Activated CD4-positive, CD25-positive, alpha-beta regulatory T cell treated with anti-CD3 and anti-CD28 coated beads, Interleukin-2, amount 50 U/mL, for 16 hours (primary cell): Measurements from ENCODE around the gene SPAG6.
"Not testable (repeated sequence)": the region's sequence is repeated elsewhere in the genome, so short reads cannot be mapped to it uniquely, and the experiment has no call there.

ENCODE experiments used
- DNase-seq: peaks from one replicate; pipeline ENCODE4 v3.0.0-alpha.2; 2020; ENCODE audit warnings: low read depth, low spot score

SPAG6 gene

DNA sequence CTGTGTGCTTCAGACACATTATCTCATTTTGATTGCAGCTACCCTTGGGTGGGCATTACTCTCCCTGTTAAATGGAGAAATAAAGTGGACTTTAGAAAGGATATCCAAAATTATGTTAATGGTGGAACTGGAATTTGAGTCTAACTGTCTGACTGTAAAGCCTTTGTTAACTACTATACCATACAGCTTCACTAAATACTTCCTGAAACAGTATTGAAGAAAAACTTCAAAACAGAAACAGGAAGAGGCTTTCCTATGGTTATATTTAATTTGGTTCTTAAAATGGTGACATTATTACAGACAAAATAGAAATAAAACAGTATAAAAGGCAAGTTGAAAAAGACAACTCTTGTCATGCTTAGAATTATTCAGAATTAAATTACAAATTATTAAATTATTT, 25.0 kb downstream of the SPAG6 start:
- no peak for DNase-seq

DNA sequence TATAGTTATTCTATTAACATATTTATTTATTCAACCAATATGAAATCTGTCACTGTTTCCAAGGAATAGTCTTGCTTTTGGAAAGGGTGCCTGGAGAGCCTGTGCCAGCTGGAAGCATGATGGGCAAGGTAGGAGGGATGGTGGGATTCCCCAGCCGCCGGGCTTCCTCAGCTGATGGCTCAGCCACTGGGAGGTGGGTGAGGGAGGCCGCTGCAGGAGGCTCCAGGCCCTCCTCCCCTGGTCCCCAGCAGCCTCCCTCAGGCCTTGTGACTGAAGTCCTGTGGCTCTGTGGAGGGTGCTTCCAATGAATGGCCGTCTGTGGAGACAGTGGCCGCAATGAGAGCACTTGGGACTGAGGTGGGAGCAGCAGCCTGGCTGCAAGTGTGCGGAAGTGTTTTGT, 27.0 kb downstream of the SPAG6 start:
- no peak for DNase-seq

DNA sequence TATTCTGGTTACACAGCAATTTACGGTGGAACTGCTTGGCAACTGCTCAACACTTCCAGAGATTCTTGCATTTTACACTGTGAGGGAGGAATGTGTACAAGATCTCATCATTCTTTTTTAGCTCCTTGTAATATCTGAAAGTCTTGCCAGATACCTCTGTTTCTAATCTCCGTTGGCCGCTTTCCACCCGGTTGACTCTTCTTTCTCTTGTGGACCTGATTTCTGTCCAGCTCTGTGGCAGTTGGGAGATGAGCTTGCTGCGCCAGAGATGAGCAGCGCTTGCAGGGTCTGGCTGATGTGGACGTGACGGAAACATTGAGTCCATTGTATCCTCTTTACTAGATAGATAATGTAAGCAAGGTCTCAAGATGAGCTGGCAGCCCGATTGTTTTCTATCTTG, 27.6 kb downstream of the SPAG6 start:
- DNase-seq = no peak

DNA sequence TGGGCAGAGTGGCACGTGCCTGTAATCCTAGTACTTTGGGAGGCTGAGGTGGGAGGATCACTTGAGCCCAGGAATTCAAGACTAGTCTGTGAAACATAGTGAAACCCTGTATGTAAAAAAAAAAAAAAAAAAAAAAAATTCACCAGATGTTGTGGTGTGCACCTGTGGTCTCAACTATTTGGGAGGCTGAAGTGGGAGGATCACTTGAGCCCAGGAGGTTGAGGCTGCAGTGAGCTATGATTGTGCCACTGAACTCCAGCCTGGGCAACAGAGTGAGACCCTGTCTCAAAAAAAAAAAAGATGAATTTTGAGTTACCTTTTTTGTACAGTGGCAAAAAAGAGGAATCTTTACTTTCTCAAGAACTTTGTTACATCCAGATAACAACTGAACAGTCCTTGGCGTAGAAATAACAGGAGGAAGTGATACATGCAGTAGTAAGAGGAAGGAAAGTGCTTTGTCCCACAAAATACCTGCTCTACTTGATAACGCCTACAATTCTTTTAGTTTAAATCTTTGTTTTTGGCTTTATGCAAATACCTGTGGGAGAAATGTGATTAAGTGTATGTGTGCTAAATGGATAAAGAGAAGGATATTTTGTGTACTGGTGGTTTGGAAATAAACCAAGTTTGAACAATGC, 29.3 kb downstream of the SPAG6 start:
- DNase-seq = no peak

DNA sequence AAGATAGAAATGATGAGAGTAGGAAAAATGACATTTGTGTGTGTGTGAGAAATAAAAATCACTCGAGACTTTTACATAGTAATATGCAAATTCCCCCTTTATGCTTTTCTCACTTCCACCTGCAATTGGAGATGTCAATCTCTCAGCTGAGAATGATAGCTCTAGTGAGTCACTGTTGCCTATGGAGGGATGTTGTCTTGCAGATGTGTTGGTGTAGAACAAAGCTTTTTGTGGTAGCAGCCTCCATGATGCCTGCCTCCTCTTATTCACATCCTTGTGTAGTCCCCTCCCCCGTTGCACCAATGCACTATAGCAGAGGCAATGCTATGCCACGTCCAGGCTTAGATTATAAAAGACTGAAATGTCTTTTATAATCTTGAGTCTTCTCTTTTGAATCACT, 33.8 kb downstream of the SPAG6 start:
- DNase-seq = no peak

DNA sequence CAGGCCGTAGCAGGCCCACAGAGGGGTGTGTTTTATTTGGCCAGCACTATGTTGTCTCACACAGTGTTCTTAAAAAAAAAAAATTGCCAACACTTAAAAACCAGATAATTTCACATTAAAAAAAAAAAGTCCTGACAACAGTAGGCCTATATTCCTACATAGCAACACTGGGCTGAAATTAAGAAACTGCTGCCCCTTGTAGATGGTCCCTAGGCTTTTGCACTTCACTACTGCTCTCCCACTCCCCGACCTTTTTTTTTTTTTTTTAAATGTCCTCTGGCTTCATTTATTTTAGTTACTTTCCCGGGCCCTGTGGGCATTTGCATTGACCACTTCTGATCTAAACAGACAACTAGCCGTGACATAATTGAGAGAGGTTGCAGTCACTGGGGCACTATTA, 36.0 kb downstream of the SPAG6 start:
- no peak for DNase-seq

DNA sequence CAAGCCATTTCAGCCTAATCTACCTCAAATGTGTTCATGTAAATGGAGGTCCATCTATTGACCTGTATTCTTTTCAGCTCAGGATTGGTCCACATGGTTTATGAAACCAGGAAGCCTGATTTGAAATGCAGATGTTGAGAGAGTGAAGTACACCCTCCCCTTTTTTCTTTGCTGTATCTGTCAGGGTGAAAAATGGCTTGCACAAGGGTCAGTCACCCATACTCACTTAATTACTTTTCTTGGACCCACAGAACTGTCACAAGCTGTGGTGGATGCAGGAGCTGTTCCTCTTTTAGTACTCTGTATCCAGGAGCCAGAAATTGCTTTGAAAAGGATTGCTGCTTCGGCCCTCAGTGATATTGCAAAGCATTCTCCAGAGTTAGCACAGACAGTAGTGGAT, 41.2 kb downstream of the SPAG6 start:
- no peak for DNase-seq

DNA sequence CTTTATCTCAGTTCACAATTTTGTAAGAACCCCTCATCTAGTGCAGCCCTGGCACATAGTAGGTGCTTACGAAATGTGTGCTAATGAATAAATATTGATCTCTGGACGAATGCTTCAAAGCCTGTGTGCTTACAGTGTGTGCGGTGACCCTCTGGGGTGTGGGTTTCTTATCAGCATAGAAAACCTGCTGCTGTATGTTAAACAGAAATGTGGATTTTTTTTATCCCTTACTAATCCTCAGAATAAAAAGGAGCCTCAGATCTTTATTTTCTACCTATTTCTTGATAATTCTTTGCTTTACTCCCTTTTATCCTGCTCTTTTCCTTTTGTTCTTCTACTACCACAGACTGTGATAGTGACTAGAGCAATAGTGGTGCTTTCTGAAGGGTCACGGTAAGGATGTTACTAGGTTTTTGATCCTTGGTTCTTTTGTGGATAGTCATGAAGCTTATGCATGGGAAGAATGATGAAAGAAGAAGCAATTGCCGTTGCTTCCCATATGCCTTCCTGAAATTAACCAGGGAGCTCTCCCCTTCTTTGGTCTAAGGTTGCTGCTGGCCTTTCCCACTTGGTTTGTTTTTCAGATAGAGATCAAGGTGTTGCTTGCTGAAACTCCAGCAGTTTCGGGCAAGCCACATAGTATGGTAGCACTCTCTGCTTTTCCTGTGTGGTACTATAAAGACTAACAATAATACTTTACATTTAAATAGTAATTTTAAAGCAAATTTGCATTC, 44.7 kb downstream of the SPAG6 start:
- DNase-seq = no peak

DNA sequence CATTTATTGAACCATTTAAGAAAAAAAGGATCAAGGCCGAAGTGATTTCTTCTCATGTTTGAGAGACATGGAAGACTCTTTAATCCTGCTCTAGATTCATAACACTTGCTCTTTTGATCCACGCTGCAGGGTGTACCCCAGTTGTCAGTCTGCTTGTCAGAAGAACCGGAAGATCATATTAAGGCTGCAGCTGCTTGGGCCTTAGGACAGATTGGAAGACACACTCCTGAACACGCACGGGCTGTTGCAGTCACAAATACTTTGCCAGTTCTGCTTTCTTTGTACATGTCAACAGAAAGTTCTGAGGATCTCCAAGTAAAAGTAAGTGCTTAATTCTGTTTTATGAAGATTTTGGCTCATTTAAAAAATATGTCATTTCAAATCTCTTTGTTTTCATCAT, 46.3 kb downstream of the SPAG6 start:
- no peak for DNase-seq

DNA sequence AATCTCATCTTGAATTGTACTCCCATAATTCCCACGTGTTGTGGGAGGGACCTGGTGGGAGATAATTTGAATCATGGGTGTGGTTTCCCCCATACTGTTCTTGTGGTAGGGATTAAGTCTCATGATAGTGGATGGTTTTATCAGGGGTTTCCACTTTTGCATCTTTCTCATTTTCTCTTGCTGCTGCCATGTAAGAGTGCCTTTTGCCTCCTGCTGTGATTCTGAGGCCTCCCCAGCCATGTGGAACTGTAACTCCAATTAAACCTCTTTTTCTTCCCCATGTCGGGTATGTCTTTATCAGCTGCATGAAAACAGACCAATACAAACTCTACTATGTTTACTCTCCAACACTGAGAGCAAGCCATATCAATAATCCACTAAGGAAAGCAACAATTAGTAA, 50.9 kb downstream of the SPAG6 start:
- not testable (repeated sequence) for DNase-seq

DNA sequence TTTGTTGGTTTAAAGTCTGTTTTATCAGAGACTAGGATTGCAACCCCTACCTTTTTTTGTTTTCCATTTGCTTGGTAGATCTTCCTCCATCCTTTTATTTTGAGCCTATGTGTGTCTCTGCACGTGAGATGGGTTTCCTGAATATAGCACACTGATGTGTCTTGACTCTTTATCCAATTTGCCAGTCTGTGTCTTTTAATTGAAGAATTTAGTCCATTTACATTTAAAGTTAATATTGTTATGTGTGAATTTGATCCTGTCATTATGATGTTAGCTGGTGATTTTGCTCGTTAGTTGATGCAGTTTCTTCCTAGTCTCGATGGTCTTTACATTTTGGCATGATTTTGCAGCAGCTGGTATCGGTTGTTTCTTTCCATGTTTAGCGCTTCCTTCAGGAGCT, 61.6 kb downstream of the SPAG6 start:
- not testable (repeated sequence) for DNase-seq

DNA sequence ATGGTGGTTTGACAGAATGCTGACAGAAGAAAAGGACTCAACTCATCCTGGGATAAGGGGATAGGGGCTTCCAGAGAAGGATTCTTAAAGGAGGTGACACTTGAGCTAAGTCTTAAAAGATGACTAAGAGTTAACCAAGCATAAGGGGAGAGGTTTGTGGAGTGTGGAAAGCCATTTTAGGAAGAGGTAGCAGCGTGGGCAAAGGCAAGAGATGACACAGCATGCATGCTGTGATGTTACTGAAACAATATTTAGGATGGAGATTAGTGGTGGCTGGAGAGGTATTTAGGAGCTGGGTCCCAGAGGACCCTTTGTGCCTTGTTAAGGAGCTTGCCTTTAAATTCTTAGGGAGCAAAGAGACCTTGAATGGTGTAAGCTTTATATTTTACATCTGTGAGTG, 65.1 kb downstream of the SPAG6 start:
- DNase-seq = no peak

DNA sequence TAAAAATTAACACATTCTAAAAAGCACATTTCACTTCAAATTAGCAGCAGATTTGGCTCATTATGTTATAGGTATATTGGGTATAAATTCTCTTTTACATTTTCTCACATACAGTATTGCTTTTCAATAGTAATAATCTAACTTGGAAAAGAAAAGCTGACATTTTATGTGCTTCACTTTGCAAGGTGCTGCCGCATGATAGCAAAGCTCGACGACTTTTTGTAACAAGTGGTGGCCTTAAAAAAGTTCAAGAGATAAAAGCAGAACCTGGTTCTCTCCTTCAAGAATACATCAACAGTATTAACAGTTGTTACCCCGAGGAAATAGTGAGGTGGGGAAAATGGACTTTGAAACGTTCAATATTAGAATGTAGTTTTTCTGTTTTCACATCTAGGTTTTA, 65.5 kb downstream of the SPAG6 start:
- DNase-seq = no peak

DNA sequence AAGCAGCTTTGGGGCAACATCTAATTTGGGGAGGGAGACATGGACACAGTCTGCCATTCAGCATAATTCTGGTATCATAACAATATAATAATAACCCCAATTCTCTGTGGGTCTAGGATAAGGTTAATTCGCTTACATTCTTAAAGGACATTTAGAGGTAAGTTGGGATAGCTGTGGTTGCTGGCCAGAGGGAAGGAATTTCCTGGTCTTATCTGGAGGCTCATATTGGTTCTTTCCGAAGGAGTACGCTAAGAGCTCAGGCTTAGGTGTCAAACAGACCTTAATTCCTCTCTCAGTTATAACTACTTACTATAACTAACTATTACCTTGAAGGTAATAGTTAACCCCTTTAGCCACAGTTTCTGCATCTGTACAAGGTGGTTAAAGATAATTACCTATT, 68.8 kb downstream of the SPAG6 start:
- DNase-seq = no peak

DNA sequence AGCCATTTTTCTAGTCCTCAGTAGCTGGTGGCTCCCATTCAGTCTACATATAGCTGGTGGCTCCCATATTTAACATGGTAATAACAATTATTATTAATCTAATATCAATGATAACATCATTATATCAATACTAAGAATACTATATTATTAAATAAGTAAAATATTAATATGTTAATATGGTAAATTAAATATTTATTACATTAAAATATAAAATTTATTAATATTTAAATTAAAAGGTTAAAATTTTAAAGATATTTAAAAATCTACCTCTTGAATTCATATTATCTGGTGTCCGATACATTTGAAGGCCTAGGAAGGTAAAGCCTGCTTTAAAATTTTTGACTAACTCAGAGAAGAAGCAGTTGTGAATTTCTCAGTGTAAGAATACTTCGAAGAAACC, 69.8 kb downstream of the SPAG6 start:
- DNase-seq = no peak

DNA sequence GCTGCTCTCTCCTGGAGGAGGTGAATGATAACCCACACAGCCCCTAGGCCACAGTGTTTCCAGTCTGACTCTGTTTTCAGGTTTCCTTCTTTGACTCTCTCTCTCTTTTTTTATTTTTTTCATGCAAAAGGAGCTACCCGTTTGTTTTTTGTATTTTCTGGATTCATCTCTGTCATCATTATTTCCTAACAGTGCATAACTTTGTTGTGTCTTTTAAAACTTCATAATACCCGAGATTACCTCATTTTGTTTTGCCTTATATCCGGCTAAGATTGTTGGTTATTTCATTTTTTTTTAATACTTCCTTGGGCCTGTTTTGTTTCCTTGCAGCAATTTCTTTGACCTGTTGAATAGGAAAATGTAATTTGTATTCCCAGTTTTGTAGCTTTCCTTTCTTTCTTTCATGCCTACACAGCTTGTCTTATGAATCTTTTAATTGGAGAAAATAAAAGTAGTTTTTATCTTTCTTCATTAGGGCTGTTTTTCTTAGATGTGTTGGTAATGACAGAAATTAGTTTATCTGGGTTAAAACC, 72.5 kb downstream of the SPAG6 start:
- no peak for DNase-seq

DNA sequence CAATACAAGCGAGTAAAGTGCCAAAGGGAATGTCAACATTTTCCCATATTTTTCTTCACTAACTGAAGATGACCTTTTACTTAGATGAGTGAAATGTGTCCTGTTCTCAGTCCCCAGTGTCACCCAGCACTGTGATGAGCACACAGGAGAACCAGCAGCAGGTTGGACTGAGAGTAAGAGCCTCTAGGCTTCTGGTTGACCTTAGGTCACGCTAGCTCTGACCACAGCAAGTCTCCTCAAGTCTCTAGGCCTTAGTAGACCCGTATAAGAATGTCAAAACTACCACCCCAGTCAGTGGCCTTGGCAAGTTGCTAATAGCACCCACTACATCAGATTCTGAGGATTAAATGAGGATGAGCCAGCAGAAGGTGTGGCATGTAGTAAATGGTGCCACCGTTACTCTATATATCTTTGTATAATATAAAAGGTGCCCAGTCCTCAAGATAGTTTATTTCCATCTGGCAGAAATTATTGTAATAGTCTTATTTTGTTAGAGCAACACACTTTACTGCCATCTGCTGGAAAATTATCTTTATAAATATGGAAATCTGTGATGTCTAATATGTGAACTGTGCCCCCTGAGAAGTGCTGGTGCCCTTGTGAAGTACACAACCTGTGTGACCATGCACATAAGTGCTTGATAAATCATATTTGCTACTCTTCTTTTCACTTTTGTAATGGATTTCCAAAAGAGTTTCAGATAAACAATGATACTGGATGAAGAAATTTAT, 75.7 kb downstream of the SPAG6 start:
- no peak for DNase-seq

DNA sequence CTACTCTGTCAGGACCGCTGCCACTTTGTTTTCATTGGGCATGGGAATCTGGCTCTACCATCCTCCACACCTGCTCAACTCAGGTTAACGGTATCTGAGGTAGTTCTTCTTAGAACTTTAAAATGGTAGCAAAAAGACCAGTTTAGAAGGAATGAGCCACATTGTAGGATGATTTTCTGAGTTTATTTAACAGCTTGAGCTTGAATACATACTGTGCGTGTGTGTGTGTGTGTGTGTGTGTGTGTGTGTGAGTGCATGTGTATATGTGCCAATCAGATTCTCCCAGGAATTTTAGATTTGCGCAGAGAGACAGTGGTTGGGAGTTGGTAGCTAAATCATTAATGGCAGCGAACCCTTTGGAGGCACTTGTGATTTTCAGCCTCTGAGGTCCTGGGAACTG, 81.4 kb downstream of the SPAG6 start:
- no peak for DNase-seq

DNA sequence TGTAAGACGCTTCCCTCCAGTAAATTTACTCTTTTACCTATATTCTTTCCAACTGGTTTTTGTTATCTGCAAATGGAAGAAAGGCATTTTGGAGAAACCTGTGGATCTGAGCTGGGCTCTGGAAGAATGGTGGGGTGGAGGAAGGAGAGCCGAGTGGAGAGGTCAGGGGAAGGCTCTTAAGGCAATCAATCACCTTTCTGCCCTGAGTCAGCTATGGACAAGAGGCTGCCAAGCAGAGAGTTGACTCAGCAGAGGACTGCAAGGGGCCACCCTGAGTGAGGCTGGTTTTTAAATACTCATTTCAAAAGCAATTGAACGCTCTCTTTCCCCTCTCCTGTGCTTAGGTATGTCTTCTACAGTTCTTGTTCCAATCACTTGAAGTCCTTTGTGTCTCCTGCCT, 81.8 kb downstream of the SPAG6 start:
- DNase-seq = no peak

DNA sequence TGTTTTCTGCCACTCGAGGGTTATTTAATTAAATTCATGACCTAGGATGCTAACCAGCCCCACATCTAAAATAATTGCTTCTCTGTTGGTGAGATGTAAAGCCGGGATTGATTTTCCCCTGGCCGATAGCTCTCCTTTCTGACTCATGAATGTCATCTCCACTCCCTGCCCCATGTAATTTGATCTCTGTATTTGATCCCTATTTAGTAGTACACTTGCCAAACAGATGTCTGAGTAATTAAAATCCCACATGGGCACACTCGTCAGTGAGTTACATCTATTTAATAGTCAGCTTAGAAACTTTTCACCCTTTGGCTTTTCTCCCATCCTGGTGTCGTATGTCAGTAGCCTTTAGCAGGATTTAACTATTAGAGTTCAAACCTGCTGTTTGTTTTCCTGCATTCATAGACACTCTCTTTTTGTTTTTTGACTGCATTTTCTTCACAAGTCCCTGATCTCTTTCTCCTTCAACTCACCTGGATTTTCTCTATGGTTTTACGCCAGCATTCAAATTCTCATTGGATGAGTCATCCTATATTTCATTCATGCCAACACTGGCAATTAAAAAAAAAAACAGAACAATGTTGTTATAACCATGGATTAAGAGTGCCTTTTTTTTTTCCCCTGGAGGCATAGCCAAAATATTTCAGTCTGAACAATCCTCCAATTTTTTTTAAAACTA, 82.7 kb downstream of the SPAG6 start:
- DNase-seq = no peak

DNA sequence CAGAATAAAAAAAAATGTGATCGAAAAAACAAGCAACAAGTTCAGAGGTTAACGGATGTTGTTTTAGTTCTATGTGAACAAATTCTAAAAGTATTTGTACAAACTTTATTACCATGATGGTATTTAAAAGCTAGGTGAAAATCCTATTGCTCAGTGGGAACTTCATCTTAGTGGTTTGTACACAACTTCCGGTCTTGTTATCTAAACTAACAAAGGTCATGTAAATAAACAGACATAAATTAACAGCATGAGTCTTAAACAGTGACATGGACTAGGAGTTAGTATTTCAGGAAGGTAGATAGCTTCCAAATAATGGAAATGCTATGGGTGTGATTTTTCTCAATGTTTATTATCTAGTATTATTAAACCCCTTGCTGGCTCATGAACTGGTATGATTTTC, 83.8 kb downstream of the SPAG6 start:
- DNase-seq = no peak

DNA sequence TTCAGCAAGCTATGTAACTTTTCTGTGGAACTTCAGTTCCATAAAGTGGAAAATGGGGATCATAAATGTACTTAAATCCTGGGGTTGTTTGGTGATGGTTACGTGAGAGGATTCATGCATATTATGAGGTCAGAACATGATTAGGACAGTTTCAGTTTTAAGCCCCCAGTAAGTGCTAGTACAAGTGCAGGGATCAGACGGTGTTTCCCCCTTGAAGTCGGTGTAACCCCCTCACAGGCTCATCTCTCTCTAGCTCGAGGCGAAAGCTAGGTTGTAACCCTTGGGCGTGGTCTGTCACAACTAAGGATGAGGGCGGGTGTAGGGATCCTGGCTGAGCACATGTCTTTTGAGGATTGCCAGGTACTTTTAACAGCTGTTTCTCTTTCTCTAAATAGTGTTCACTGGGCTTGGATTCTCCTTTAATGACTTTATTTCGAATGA, 84.7 kb downstream of the SPAG6 start:
- no peak for DNase-seq
